ENCODE results near the gene ADORA2A. TPM values are rescaled to one million over a fixed set of nuclear protein-coding genes. Genes with fewer than 3 reads are reported as not detected.

The ADORA2A gene
- total RNA-seq, 2 experiments from 2014 or later: 15.5 to 16.4 TPM

DNA sequence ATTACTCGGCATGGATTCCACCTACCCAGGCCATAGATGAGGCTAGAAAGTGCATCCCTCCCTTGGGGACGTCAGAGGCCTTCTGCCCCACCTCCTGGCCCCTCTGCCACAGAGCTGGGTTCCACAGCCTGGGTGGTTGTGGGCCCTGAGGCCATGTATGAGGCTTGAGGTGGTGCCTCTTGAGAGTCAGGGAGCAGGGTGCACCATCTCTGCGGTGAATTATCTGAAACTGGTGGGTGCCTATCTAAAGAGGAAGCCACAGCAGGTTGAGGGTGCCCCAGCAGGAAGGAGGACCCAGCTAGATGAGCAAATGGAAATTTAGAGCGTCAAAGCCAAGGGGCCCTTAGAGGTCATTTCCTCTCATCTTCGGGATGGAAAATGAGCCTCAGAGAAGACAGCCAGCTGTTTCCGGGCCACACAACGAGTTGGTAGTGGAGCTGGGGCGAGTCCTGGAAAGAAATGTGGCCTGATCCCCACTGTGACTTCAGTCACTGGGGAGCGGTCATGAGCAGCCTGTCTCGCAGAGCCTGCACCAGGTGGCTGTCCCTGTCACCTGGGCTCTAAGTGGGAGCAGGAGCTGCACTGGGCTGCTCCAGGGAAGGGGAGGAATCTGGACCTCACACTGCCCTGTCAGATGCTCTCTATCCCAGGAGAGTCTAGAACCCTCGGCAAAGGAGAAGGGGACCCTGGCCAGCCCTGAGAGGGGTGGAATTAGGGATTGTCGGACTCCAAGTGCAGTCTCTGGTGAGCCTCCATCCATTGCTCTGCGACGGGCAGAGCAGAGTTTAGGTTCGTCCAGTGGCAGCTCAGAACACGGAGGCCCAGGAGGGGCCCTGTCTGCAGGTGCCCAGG, 7.3 kb downstream of the ADORA2A start:
- ATAC-seq (ENCODE audit: poor library complexity) (peak; percentile 87), DNase-seq (peak in 13 of 14 experiments; percentile 40 to 95 (median 61))
- ChIA-PET CTCF (interaction anchor here (2.5 kb wide), 1 partner anchor 11 kb away, joined by 17 read pairs; no protein-coding TSS in a partner anchor), POLR2A (interaction anchor here (0.6 to 2.4 kb wide), 7 partner anchors 9 to 634 kb away, joined by 3 to 14 read pairs (median 3); no protein-coding TSS in a partner anchor)
- Mint-ChIP-seq H3K27ac (peak overlapping the region; percentile 92), H3K27me3 (no peaks in the 10 kb centered on the region), H3K9me3 (no peaks in the 10 kb centered on the region), H3K4me3 (peak overlapping the region; percentile 82), H3K4me1 (ENCODE audit: low read depth) (peaks cover 91% of the 10 kb centered on the region), H3K36me3 (ENCODE audit: low read depth) (peaks cover 51% of the 10 kb centered on the region)
- Histone ChIP-seq H3K4me3 (ENCODE audit: low read length) (peak overlapping the region; percentile 12), H3K4me1 (ENCODE audit: insufficient read depth, low read length) (peaks cover 91% of the 10 kb centered on the region), H3K36me3 (ENCODE audit: insufficient read depth, low read length) (peaks cover 54% of the 10 kb centered on the region), H3K9me3 (ENCODE audit: control insufficient read depth in 1 of 2, insufficient read depth in 1 of 2, low read length in 2 of 2) (no peaks in the 10 kb centered on the region), H3K27ac (ENCODE audit: low read depth in 1 of 2, low read length in 2 of 2) (peak overlapping the region; percentile 66 to 98), H3K27me3 (ENCODE audit: control insufficient read depth in 1 of 2, insufficient read depth in 2 of 2, low read length in 2 of 2) (no peaks in the 10 kb centered on the region)
- TF ChIP-seq, protein P1, sequence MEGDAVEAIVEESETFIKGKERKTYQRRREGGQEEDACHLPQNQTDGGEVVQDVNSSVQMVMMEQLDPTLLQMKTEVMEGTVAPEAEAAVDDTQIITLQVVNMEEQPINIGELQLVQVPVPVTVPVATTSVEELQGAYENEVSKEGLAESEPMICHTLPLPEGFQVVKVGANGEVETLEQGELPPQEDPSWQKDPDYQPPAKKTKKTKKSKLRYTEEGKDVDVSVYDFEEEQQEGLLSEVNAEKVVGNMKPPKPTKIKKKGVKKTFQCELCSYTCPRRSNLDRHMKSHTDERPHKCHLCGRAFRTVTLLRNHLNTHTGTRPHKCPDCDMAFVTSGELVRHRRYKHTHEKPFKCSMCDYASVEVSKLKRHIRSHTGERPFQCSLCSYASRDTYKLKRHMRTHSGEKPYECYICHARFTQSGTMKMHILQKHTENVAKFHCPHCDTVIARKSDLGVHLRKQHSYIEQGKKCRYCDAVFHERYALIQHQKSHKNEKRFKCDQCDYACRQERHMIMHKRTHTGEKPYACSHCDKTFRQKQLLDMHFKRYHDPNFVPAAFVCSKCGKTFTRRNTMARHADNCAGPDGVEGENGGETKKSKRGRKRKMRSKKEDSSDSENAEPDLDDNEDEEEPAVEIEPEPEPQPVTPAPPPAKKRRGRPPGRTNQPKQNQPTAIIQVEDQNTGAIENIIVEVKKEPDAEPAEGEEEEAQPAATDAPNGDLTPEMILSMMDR (IDR thresholded peaks at IDR 0.05): no peak
- intact Hi-C loops (cut with DNase I, micrococcal nuclease): loop anchor here in 1 of 2 experiments (10.0 kb wide), 1 partner anchor 520 kb away; no protein-coding TSS in a partner anchor

DNA sequence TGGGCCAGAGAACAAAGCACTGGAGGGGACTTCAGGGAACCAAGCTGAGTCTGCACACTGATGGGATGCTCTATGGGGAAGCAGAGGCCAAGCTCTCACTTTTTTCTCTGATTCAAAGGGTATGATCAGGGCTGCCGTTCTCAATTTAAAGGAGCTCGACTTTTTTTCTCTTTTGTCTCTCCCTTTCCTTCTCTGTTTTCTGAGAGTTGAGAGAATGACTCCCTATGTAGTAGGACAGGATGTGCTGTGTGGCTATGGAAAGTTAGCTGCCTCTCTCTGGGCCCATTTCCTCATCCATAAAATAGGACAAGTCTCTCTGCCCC, 7.9 kb downstream of the ADORA2A start:
- DNase-seq: no peak
- intact Hi-C loops (cut with DNase I, micrococcal nuclease): loop anchor here in 1 of 2 experiments (10.0 kb wide), 1 partner anchor 520 kb away; no protein-coding TSS in a partner anchor
- Mint-ChIP-seq H3K4me1 (ENCODE audit: low read depth) (peaks cover 87% of the 10 kb centered on the region), H3K4me3 (peak overlapping the region; percentile 11), H3K36me3 (ENCODE audit: low read depth) (peaks cover 57% of the 10 kb centered on the region), H3K9me3 (no peaks in the 10 kb centered on the region), H3K27ac (peak overlapping the region; percentile 92), H3K27me3 (no peaks in the 10 kb centered on the region)
- H3K9me3 ChIP-seq (ENCODE audit: control insufficient read depth in 1 of 2, insufficient read depth in 1 of 2, low read length in 2 of 2): no peaks in the 10 kb centered on the region
- peaks cover 55% of the 10 kb centered on the region for H3K36me3 ChIP-seq (ENCODE audit: insufficient read depth, low read length)
- ATAC-seq (ENCODE audit: poor library complexity): no peak
- POLR2A ChIA-PET: interaction anchor here (0.7 to 2.4 kb wide), 7 partner anchors 9 to 616 kb away, joined by 3 to 14 read pairs (median 3); no protein-coding TSS in a partner anchor
- H3K27me3 ChIP-seq (ENCODE audit: control insufficient read depth in 1 of 2, insufficient read depth in 2 of 2, low read length in 2 of 2): no peaks in the 10 kb centered on the region
- H3K4me3 ChIP-seq (ENCODE audit: low read length): no peak overlapping the region
- H3K4me1 ChIP-seq (ENCODE audit: insufficient read depth, low read length): peaks cover 88% of the 10 kb centered on the region
- CTCF ChIA-PET: interaction anchor here (2.5 kb wide), 1 partner anchor 12 kb away, joined by 17 read pairs; no protein-coding TSS in a partner anchor
- H3K27ac ChIP-seq (ENCODE audit: low read depth in 1 of 2, low read length in 2 of 2): peak overlapping the region; percentile 66 to 98
- TF ChIP-seq, protein P1 (IDR thresholded peaks at IDR 0.05): no peak

DNA sequence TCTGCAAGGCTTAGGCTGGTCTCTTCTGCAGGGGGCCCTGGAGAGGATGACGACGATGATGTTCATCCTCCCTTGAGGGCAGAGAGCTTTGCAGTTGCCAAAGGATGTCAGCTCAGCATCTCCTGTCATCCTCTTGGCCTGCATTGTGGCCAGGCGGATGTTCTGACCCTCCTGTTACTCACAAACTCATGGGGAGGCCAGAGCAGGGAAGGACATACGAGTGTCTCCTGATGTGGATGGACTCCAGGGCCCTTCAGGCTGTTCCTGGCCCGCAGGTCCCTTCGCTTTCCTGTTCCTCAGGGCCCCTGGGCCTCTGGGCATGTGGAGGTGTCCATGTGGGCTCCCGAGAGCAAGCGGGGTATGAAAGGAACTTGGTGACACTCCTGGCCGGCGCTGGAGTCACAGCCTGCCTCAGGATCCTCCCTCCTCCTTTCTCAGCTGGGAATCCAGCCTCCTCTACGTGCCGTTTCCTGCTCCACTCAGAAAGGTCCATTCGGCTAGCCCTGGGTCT, 8.5 kb downstream of the ADORA2A start:
- Mint-ChIP-seq H3K4me3 (no peak overlapping the region), H3K27ac (peak overlapping the region; percentile 92), H3K4me1 (ENCODE audit: low read depth) (peaks cover 87% of the 10 kb centered on the region), H3K36me3 (ENCODE audit: low read depth) (peaks cover 63% of the 10 kb centered on the region), H3K9me3 (no peaks in the 10 kb centered on the region), H3K27me3 (no peaks in the 10 kb centered on the region)
- CTCF ChIA-PET: interaction anchor here (2.5 kb wide), 1 partner anchor 12 kb away, joined by 17 read pairs; no protein-coding TSS in a partner anchor
- TF ChIP-seq, protein P1 (IDR thresholded peaks at IDR 0.05): no peak
- H3K4me3 ChIP-seq (ENCODE audit: low read length): no peak overlapping the region
- ATAC-seq (ENCODE audit: poor library complexity) (no peak), DNase-seq (no peak)
- peaks cover 88% of the 10 kb centered on the region for H3K4me1 ChIP-seq (ENCODE audit: insufficient read depth, low read length)
- no peaks in the 10 kb centered on the region for H3K9me3 ChIP-seq (ENCODE audit: control insufficient read depth in 1 of 2, insufficient read depth in 1 of 2, low read length in 2 of 2)
- POLR2A ChIA-PET: interaction anchor here (0.7 to 2.4 kb wide), 5 partner anchors 8 to 615 kb away, joined by 3 to 14 read pairs (median 4); no protein-coding TSS in a partner anchor
- peaks cover 59% of the 10 kb centered on the region for H3K36me3 ChIP-seq (ENCODE audit: insufficient read depth, low read length)
- intact Hi-C loops (cut with DNase I, micrococcal nuclease): loop anchor here in 1 of 2 experiments (10.0 kb wide), 1 partner anchor 521 kb away; no protein-coding TSS in a partner anchor
- peak overlapping the region; percentile 66 to 98 for H3K27ac ChIP-seq (ENCODE audit: low read depth in 1 of 2, low read length in 2 of 2)
- no peaks in the 10 kb centered on the region for H3K27me3 ChIP-seq (ENCODE audit: control insufficient read depth in 1 of 2, insufficient read depth in 2 of 2, low read length in 2 of 2)

Data from CD4-positive, alpha-beta T cell (primary cell).